ENCODE data around the gene DACH1.

- TF ChIP-seq CTCF (IDR thresholded peaks at IDR 0.05) (no peak), POLR2A (IDR thresholded peaks at IDR 0.05) (no peak)
These were observed 373.8 kb downstream of the DACH1 start for GRCh38 chr13:71493189-71493588.

All from lower leg skin (tissue), 3 donors.